Measurements from ENCODE around the gene GABARAP. TPM values are rescaled to one million over a fixed set of nuclear protein-coding genes. Genes with fewer than 3 reads are reported as not detected.

The GABARAP gene
- total RNA-seq, 1 experiment from 2014 or later, result 188 TPM

DNA sequence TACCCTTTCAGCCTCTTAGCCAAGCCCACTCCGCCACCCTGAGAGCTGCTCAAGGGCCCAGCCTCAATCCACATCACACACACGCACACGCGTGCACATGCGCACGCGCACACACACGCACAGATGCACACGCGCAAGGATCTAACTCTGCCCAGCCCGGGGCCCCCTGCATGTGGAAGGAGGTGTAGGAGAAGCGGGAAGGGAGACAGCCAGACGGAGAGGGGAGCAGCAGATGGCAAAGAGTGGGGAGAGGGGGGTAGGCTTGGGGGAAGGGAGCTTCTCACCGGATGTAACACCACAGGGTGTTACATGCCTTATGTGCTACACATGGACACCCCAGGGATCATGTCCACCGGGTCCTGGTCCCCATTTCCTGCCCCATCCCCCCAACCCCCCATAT lies 37.9 kb downstream of the GABARAP start:
- no peak overlapping the region for H3K27ac Mint-ChIP-seq (ENCODE audit: unreplicated experiment)
- DNase-seq, result no peak
- peaks cover 60% of the 10 kb centered on the region for H3K27me3 Mint-ChIP-seq (ENCODE audit: unreplicated experiment)
- H3K9me3 Mint-ChIP-seq (ENCODE audit: low read depth, unreplicated experiment), result no peaks in the 10 kb centered on the region
- TF ChIP-seq, protein P1, sequence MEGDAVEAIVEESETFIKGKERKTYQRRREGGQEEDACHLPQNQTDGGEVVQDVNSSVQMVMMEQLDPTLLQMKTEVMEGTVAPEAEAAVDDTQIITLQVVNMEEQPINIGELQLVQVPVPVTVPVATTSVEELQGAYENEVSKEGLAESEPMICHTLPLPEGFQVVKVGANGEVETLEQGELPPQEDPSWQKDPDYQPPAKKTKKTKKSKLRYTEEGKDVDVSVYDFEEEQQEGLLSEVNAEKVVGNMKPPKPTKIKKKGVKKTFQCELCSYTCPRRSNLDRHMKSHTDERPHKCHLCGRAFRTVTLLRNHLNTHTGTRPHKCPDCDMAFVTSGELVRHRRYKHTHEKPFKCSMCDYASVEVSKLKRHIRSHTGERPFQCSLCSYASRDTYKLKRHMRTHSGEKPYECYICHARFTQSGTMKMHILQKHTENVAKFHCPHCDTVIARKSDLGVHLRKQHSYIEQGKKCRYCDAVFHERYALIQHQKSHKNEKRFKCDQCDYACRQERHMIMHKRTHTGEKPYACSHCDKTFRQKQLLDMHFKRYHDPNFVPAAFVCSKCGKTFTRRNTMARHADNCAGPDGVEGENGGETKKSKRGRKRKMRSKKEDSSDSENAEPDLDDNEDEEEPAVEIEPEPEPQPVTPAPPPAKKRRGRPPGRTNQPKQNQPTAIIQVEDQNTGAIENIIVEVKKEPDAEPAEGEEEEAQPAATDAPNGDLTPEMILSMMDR (IDR thresholded peaks at IDR 0.05; ENCODE audit: unreplicated experiment), result no peak
- peaks cover 8% of the 10 kb centered on the region for H3K4me1 Mint-ChIP-seq (ENCODE audit: low read depth, unreplicated experiment)
- peak overlapping the region; percentile 58 for H3K4me3 Mint-ChIP-seq (ENCODE audit: low read depth, unreplicated experiment)
- intact Hi-C loops (cut with micrococcal nuclease; ENCODE audit: unreplicated experiment), result no loop called here
- CTCF ChIA-PET, result no interaction called here
- no TSS peak for BruUV-seq (replicated peaks)
- H3K36me3 Mint-ChIP-seq (ENCODE audit: insufficient read depth, unreplicated experiment), result no peaks in the 10 kb centered on the region

DNA sequence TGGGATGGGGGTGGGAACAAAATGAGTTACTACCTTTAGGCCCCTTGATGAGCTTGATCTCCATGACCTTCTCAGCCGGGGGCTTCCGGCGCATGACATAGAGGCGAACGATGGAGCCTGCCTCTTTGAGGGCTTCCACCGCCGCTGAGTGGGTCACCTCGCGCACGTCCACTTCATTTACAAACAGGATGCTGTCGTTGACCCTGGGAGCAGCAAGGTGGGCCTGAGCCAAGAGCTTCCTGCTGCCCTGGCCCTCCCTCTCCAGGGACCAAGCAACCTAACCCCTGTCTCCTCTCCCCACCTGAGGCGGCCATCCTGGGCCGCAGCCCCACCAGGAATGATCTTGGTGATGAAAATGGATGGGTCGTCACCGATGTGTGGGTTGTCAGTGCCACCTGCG lies 38.9 kb downstream of the GABARAP start:
- BruUV-seq (replicated peaks), result no TSS peak
- no peak overlapping the region for H3K4me3 Mint-ChIP-seq (ENCODE audit: low read depth, unreplicated experiment)

DNA sequence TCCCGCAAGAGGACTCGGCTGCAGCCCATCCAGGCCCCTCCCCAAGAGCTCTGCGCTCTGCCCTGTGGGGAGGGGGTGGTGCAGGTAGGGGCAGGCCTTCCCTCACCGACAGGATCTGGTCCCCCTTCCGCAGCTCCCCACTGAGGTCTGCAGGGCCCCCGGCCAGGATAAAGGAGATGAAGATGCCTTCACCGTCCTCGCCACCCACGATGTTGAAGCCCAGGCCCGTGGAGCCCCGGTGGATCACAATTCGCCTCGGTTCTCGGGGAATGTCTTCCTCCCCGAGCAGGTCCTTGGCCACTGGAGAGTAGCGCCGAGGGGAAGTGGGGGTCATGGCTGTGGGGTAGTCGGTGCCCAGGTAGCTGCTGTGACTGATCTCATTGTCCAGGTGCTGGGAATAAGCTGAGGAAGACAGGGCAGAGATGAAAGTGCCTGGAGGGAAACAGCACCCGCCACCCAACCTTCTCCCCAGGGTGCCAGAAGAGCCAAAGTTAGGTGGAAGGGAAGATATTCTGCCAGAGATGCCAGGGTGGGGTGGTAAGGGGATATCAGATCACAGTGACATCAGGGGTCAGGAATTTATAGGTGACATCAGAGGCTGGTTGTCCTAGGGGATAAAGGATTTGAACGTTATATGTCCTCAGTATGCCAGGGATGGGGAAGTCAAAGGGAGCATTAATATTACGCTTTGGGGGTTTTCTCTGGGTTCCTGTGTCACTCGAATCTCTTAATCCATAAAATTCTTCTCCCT lies 45.4 kb downstream of the GABARAP start:
- CTCF ChIA-PET, result no interaction called here
- BruUV-seq (replicated peaks), result no TSS peak
- intact Hi-C loops (cut with micrococcal nuclease; ENCODE audit: unreplicated experiment), result no loop called here
- Mint-ChIP-seq H3K36me3 (ENCODE audit: insufficient read depth, unreplicated experiment) (no peaks in the 10 kb centered on the region), H3K9me3 (ENCODE audit: low read depth, unreplicated experiment) (no peaks in the 10 kb centered on the region), H3K27me3 (ENCODE audit: unreplicated experiment) (peaks cover 17% of the 10 kb centered on the region), H3K4me1 (ENCODE audit: low read depth, unreplicated experiment) (no peaks in the 10 kb centered on the region), H3K4me3 (ENCODE audit: low read depth, unreplicated experiment) (no peak overlapping the region), H3K27ac (ENCODE audit: unreplicated experiment) (no peak overlapping the region)
- TF ChIP-seq, protein P1 (IDR thresholded peaks at IDR 0.05; ENCODE audit: unreplicated experiment), result no peak
- DNase-seq, result no peak

More for the DNA sequence above, 38.9 kb downstream of the GABARAP start:
- Mint-ChIP-seq H3K9me3 (ENCODE audit: low read depth, unreplicated experiment) (no peaks in the 10 kb centered on the region), H3K36me3 (ENCODE audit: insufficient read depth, unreplicated experiment) (no peaks in the 10 kb centered on the region), H3K27me3 (ENCODE audit: unreplicated experiment) (peaks cover 51% of the 10 kb centered on the region), H3K4me1 (ENCODE audit: low read depth, unreplicated experiment) (peaks cover 8% of the 10 kb centered on the region), H3K27ac (ENCODE audit: unreplicated experiment) (no peak overlapping the region)
- CTCF ChIA-PET, result no interaction called here
- no peak for DNase-seq
- TF ChIP-seq, protein P1 (IDR thresholded peaks at IDR 0.05; ENCODE audit: unreplicated experiment), result no peak
- intact Hi-C loops (cut with micrococcal nuclease; ENCODE audit: unreplicated experiment), result no loop called here

DNA sequence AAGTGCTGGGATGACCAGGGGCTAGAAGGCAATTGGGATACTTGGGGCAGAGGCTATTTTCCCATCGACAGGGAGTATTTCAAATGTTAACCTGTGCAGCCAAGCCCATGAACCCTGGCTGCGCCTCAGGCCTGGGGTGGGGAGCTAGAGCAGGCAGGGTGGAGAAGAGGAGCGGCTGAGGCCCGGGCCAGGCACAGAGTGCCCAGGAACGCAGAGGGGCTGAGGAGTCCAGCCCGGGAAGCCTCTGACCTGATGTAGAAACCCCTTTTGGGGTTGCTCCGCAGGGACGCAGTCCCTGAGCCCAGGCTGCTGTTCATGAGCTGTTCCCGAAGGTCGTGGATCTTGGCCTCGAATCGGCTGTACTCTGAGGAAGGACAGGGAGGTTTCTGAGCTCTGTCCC lies 46.3 kb downstream of the GABARAP start:
- Mint-ChIP-seq H3K27ac (ENCODE audit: unreplicated experiment) (no peak overlapping the region), H3K4me3 (ENCODE audit: low read depth, unreplicated experiment) (no peak overlapping the region), H3K4me1 (ENCODE audit: low read depth, unreplicated experiment) (no peaks in the 10 kb centered on the region), H3K9me3 (ENCODE audit: low read depth, unreplicated experiment) (no peaks in the 10 kb centered on the region), H3K36me3 (ENCODE audit: insufficient read depth, unreplicated experiment) (no peaks in the 10 kb centered on the region), H3K27me3 (ENCODE audit: unreplicated experiment) (peaks cover 21% of the 10 kb centered on the region)
- BruUV-seq (replicated peaks), result no TSS peak
- CTCF ChIA-PET, result no interaction called here
- no peak for DNase-seq
- intact Hi-C loops (cut with micrococcal nuclease; ENCODE audit: unreplicated experiment), result no loop called here
- TF ChIP-seq, protein P1 (IDR thresholded peaks at IDR 0.05; ENCODE audit: unreplicated experiment), result no peak

Measured in Calu3 (cell line).